HG03521 (cell line): Measurements from ENCODE around the gene EBNA1BP2.
"Not testable (repeated sequence)": the region's sequence is repeated elsewhere in the genome, so short reads cannot be mapped to it uniquely, and the experiment has no call there.

Experiments
- ATAC-seq: cut with Tn5 transposase; IDR thresholded peaks from one replicate; pipeline ENCODE4 v1.9.1; 2021; ENCODE audit warnings: mild to moderate bottlenecking, moderate library complexity; ENCODE audit not compliant: unreplicated experiment

The EBNA1BP2 gene, protein sequence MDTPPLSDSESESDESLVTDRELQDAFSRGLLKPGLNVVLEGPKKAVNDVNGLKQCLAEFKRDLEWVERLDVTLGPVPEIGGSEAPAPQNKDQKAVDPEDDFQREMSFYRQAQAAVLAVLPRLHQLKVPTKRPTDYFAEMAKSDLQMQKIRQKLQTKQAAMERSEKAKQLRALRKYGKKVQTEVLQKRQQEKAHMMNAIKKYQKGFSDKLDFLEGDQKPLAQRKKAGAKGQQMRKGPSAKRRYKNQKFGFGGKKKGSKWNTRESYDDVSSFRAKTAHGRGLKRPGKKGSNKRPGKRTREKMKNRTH

DNA sequence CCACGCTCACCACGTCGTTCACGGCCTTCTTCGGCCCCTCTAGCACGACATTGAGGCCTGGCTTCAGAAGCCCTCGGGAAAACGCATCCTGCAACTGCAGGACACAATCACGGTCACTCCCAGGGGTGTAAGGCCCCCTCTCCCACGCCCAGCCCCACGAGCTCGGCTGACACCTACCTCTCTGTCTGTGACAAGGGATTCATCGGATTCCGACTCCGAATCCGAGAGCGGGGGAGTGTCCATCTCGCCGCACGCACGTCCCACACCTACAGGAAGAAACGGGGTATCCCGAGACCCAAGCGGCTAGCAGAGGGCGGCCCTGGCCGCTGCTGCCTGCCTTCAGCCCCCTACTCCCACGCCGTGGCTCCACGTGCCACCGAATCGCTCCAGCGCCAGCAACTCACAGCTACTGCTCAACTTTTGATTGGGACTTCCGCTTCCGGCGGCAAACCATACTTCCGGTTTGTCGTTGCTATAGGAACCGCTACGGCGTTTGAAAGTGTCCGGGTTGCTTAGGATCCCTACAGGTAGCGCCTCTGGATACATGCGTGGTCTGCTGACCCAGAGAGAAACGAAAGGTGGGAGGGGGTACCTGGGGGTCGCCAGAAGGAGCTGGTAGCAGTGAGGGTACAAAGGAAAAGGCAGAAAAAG, at the start of gene EBNA1BP2, which contains the start of gene CFAP57:
TSS of gene EBNA1BP2 (minus strand) at position 415 of the 651 bp plus-strand sequence. CDS start at position 243, 172 bp downstream.
TSS of gene CFAP57 (plus strand) at position 455 of the 651 bp plus-strand sequence. CDS start 424 bp downstream, outside the sequence.
- peak; percentile 85 for ATAC-seq

DNA sequence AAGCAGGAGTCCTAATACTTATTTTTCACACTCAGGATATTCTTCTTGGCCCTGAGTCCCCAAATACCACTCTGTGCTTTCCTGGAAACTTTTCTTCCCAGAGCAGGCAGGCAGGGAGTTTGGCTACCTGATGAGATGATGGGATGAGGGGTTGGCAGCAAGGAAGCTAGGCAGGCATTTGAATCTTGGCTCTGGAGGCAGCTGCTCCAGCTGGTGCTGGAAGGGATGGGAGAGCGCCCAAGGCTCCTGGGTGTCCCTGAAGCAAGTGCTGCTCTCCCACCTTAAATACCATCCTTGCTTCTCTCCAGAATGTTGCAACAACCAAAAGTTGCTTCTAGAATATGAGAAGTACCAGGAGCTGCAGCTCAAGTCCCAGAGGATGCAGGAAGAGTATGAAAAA, 49.7 kb upstream of the EBNA1BP2 start:
- no peak for ATAC-seq

DNA sequence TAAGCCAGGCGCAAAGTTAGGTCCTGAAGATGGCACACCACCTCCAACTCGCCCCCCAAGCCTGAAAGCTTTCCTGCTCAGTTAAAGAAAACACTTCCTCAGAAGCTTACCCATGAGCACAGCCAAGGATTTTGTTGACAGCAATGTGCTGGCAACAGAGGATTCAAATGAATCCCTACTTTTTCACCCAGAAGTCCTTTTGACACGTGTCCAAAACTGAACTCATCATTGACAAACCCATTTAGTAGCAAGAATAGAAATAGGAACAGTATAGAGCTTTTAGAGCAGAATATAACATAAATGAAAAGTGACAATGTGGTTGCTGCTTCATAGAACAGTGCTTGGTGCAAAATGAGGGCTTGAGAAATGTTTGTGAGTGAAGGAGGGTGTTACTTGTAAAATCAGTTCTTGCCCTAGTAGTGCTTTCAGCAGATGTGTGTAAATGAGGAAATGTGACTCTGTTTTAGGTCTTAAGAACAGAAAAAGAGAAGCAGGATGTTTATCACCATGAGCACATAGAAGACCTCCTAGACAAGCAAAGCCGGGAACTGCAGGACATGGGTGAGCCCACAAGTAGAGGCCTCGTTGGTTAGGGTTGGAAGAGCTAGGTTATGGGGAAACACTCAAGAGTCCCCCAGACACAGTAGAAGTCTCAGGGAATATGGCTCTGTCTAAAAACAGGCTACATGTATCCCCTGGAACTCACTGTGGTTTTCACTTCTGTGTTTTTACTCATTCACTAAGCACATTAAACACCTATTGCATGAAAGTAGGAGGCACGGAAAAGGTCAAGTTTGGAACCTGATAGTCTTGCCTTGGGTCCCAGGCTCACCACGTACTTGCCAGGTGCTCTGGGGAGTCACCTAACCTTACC, 49.1 kb upstream of the EBNA1BP2 start:
- ATAC-seq: peak; percentile 54

DNA sequence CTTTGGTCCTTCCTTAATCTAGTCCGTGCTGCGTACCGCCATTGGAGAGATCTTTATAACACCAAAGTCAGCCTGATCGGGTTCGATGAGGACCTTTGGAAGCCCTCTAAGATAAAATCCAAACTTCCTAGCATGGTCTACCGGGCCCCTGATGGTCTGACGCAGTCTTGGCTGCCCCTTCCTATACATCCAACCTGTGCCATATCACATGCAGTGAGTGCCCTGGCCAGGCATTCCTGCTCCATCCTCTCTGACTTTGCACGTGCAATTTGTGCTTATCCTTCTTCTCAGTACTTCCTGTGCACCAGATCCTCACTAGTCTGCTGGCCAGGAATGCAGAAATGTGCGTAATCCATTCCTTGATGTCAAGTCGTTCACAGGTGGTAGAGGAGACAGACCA, 45.7 kb upstream of the EBNA1BP2 start:
- no peak for ATAC-seq

DNA sequence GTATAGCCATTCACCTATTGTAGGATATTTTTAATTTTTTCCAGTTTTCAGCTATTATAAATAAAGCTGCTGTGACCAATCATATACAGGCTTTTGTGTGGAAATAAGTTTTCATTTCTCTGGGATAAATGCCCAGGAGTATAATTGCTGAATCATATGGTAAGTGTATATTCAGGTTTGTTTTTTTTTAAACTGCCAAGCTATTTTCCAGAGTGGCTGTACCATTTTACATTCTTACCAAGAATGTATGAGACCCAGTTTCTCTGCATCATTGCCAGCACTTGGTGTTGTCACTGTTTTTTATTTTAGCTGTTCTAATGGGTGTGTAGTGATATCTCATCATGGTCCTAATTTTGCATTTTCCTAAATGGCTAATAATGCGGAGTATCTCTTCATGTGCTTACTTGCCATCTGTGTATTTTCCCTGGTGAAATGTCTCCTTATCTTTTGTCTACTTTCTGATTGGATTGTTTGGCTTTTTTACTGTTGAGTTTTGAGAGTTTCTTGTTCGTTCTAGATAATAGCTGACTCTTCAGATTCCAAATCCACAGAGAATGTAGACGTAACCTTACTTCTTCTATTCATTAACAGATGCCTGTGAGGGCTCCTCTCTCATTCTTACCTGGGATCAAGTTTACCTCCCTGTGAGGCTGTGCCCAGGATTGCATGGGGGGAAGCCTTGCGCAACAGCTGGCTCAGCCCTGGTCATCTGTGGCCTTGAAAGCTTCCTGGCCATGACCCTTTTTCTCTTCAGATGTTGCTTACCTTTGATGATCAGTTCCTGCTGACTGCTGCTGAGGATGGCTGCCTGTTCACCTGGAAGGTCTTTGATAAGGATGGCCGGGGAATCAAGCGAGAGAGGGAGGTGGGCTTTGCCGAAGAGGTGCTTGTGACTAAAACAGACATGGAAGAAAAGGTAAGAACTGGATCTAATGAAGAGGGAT, 42.7 kb upstream of the EBNA1BP2 start:
- no peak for ATAC-seq

DNA sequence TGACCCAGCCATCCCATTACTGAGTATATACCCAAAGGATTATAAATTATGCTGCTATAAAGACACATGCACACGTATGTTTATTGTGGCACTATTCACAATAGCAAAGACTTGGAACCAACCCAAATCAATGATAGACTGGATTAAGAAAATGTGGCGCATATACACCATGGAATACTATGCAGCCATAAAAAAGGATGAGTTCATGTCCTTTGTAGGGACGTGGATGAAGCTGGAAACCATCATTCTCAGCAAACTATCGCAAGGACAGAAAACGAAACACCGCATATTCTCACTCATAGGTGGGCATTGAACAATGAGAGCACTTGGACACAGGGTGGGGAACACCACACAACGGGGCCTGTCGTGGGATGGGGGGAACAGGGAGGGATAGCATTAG, 36.2 kb upstream of the EBNA1BP2 start:
- not testable (repeated sequence) for ATAC-seq

DNA sequence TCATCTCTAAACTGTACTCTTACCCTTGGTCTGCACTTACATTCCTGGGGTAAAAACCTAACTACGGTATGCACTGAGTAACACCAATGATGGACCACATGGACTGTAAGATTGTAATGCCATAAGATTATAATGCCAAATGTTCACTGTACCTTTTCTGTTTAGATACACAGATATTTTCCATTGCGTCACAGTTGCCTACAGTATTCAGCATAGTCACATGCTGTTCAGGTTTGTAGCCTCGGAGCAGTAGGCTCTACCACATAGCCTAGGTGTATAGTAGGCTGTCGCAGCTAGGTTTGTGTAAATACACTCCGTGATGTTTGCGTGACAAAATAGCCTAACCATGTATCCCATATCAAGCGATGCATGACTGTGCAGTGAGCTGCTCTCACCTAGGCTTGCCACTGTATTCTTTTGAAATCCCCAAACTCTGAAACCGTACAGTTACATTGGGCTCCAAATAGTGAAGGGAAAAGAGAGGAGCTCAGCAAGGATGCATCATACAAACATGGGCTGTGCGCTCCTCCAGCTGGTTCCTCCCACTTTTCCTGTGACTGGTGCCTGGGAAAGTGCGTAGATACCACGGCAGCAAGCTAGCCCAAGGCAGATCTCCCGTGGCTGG, 35.3 kb upstream of the EBNA1BP2 start:
- ATAC-seq: no peak

DNA sequence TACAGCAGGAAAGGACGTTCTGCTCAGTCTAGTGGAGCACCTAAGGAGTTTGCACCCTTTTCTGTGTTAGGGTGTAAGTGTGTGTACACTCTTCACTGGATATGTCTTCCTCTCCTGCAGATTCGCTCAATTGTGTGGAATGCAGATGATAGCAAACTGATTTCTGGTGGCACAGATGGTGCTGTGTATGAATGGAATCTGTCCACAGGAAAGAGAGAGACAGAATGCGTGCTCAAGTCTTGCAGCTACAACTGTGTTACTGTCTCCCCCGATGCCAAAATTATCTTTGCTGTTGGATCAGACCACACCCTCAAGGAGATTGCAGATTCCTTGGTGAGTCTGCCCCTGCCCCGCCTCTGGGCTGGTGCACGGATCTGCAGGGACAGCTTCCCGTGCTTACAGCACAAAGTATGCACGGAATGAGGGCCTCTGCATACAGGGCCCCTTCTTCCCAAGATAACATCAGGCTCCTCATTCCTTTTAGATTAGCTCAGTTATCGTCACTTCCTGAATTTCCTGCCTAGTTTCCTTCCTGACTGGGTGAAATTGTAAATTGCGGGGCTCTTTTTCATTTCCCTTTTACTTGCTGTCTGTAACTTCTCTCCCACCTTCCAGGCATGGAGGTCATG, 34.6 kb upstream of the EBNA1BP2 start:
- ATAC-seq: no peak

DNA sequence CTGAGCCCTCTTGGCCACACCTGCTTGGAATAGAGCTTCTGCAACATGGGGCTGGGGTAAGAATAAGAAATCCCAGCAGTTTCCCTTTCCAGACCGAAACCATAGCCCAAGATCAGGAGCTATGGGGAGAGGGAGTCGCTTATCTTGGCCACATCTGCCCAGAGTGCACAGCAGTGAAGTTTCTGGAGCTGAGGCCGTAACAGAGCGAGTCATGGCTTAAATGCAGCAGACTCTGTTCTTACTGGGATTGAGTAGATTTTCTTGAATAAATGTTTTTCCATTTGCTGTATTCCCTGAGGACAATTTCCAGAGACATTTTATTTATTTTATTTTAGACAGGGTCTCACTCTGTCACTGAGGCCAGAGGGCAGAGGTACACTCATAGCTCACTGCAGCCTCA, 33.6 kb upstream of the EBNA1BP2 start:
- ATAC-seq: no peak

DNA sequence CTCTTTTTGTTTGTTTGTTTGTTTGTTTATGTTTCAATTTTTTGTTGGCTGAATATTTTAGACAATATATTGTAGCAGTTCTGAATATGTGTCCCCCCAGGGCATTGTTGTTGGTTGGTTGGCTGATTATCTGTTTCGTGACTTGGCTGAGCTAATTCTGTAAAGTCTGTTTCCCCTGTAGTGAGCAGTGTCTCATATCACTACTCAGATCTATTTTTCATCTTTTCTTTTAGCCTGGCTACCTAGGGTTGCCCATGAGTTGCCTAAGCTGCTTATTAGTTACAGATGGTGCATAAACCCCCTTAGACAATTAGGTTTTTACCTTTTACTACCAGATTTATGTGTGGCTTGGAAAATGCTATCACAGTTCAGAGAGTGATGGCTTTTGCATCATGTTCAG, 32.3 kb upstream of the EBNA1BP2 start:
- ATAC-seq: no peak

DNA sequence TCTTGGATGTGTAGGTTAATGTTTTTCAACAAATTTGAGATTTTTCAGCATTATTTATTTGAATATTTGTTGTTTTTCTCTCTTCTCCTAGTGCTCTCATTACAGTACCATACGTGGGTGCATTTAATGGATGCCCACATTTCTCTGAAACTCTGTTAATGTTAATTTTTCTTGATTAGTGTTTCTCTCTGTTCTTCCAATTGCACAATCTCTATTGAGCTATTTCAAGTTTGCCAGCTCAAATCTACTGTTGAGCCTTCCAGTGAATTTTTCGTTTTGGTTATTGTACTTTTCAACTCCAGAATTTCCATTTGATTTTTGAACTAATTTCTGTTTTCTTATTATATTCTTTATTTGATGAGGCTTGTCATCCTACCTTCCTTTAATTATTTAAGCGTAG, 31.8 kb upstream of the EBNA1BP2 start:
- no peak for ATAC-seq

DNA sequence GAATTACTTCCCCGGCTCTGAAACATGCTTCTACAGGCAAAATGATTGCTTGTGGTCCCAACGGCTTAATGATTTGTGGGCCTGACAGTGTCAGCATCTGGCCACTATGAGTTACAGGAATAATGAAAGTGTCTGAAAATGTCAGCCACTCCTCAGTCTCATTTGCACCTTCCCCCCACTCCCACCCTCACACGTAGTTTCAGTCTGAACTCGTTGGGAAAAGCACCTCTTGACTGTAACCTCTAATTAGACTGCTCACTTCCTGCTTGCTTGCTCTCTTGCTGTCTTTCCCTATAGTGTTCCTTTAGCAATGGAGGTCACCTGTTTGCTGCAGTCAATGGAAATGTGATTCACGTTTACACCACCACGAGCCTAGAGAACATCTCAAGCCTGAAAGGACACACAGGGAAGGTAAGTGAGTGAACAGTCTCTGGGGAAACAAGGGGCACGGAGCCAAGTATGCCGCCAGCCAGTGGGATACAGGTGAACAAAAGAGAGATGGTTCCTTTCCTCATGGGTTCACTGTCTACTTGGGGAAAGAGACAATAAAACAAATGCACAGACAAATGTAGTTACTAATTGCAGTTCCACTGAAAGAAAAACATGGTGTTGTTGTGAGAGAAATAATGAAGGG, 27.1 kb upstream of the EBNA1BP2 start:
- no peak for ATAC-seq

DNA sequence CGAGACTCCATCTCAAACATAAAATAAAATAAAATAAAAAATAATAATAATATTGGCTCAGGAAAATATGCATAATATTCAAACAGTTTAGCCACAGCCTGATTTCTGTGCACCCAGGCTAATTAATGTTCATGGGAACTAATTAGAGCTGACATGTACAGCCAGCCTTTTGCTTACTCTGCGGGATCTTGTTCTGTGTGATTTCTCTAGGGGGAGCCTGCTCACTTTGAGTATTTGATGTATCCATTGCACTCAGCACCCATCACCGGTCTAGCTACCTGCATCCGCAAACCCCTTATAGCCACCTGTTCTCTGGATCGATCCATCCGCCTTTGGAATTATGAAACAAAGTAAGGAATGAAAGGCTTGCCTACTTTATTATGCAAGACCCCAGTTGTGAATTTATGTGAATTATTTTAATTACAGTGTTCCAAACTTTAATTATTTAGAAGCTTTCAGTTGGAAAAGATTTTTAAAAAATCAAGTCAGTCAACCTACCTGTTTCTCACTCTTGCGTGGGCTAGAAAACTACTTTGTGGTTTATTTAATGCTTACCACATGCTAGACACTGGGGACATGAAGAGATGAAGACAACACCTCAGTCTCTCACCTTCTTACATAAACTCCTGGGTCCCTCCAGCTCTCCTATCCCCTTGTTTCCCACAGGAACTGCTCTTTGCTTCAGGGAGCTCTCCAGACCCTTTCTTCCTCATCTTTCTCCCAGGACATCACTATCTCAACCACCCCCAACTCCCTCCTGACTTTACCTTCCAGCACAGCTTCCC, 25.4 kb upstream of the EBNA1BP2 start:
- ATAC-seq: no peak

DNA sequence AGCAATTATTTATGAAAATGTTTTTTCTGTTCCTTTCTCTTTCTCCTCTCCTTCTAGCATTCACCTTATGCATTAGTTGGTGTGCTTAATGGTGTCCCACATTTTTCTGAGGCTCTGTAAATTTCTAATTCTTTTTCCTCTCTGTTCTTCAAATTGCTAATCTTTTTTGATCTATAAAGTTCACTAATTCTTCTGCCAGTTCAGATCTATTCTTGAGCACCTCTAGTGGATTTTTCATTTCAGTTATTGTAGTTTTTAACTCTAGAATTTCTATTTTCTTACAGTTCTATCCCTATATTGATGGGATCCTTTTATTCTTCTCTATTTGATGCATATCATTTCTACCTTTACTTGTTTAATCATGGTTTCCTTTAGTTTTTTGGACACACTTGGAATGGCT, 22.4 kb upstream of the EBNA1BP2 start:
- no peak for ATAC-seq

DNA sequence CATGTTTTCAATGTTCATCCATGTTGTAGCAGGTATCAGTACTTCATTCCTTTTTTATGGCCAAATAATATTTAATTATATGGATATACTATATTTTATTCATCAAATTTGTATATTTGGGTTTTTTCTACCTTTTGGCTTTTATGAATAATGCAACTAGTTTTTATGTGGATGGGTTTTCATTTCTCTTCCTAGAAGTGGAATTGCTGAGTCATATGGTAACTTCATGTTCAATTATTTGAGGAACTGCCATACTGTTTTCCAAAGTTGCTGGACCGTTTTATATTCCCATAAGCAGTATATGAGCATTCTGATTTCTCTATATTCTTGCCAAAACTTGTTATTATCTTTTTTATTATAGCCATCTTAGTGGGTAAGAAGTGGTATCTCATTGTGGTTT, 16.0 kb upstream of the EBNA1BP2 start:
- ATAC-seq: no peak

DNA sequence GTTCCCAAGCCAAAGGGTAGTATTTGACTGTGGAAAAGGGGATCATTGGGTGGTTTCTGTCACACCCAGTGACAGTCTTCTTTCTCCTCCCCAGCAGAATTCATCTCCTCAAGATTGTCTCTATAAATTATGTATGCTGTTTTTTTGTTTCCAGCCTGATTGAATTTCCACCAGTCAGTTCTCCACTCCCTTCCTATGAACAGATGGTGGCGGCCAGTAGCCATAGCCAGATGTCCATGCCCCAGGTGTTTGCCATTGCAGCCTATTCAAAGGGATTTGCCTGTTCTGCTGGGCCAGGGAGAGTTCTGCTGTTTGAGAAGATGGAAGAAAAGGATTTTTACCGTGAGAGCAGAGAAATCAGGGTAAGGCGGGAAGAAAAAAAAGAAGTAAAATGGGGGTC, 12.9 kb upstream of the EBNA1BP2 start:
- ATAC-seq: no peak

DNA sequence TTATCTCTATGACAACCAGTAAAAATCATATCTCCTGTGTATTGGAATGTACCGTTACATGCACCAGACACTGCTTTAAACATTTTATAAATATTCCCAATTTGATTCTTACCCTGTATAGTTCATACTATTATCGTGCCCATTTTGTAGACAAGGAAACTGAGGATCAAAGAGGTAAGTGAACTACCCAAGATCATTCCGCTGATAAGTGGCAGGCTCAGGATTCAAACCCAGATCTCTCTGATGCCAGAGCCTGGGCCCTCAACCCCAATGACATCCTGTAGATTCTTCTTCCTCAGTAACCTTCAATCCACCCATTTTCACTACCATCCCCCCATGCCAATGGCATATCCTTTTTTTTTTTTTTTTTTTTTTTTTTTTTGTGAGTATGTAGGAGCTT, 12.3 kb upstream of the EBNA1BP2 start:
- no peak for ATAC-seq

DNA sequence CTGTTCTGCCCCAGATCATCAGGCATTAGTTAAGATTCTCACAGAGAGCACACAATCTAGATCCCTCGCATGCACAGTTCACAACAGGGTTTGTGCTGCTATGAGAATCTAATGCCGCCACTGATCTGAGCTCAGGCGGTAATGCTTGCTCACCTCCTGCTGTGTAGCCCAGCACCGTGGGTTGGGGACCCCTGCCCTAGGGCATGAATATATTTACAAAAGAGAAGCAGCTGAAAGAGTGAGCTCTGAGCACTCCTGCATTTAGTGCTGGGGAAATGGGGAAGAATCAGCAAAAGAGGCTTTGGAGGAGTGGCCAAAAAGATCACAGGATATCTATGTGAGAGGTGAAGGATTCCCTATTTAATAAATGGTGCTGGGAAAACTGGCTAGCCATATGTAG, 5.6 kb upstream of the EBNA1BP2 start:
- no peak for ATAC-seq
